GM12878 (cell line): ENCODE measurements around the gene SLC35D2. TPM values are rescaled to one million over a fixed set of nuclear protein-coding genes. Genes with fewer than 3 reads are reported as not detected.

Experiments used
- ATAC-seq: fragments of 200-7000 bp; cut with Tn5 transposase; 3 replicates; pipeline ENCODE4 v1.9.1; 2020; ENCODE audit warnings: mild to moderate bottlenecking, moderate library complexity
- BruUV-seq: library from RNA; stranded (reverse); fragments of 400-500 nt; replicated peaks from 2 replicates; lab custom pipeline; 2021; lab: Mats Ljungman, UMichigan
- CTCF ChIA-PET: fragments of 300-600 bp; sonication (Branson Sonifier 250); formaldehyde crosslinking; extraction: SDS; loops from one replicate; lab custom pipeline; 2021; ENCODE audit warnings: inconsistent platforms; lab: Yijun Ruan, JAX
- POLR2A ChIA-PET: fragments of 350-600 bp; formaldehyde crosslinking; extraction: SDS; loops from one replicate; lab custom pipeline; 2021; ENCODE audit warnings: inconsistent platforms; lab: Charles Lee
- RAD21 ChIA-PET: fragments of 300-600 bp; sonication (Branson Sonifier 250); formaldehyde crosslinking; loops from one replicate; lab custom pipeline; 2023; ENCODE audit warnings: antibody characterized with exemption; ENCODE audit not compliant: unreplicated experiment; lab: Charles Lee
- SMC1A ChIA-PET: fragments of 300-600 bp; sonication (Branson Sonifier 250); formaldehyde crosslinking; loops from one replicate; lab custom pipeline; 2023; ENCODE audit not compliant: unreplicated experiment, uncharacterized antibody; lab: Charles Lee
- DNase-seq: peaks from one replicate; pipeline ENCODE4 v3.0.0-alpha.2; 2011; ENCODE audit warnings: low read depth, low spot score
- FAIRE-seq: peaks from 3 replicates; lab custom pipeline; 2011; peaks lifted over from hg19 to GRCh38; lab: Jason Lieb, UNC
- H2AFZ ChIP-seq: 2 replicates; pipeline ENCODE4 v1.6.0; 2011; ENCODE audit warnings: low read depth, low read length, control low read depth; ENCODE audit not compliant: control insufficient read depth
- H3K27ac ChIP-seq: 2 replicates; pipeline ENCODE4 v1.5.1; 2011; ENCODE audit warnings: control low read depth; ENCODE audit not compliant: control insufficient read depth, insufficient read depth
- H3K27me3 ChIP-seq, 2 experiments: replicated peaks in 1 of 2; 2 replicates each; pipeline versions ENCODE4 v1.6.0 to v1.6.1; 2011; ENCODE audit warnings: low read length in 1 of 2; ENCODE audit not compliant: control insufficient read depth in 2 of 2, insufficient read depth in 2 of 2
- H3K36me3 ChIP-seq, 2 experiments: 2 replicates each; pipeline ENCODE4 v1.5.1; 2011; ENCODE audit warnings: low read length in 1 of 2; ENCODE audit not compliant: control insufficient read depth in 2 of 2, insufficient read depth in 2 of 2
- H3K4me1 ChIP-seq: 2 replicates; pipeline ENCODE4 v1.6.1; 2011; ENCODE audit warnings: mild to moderate bottlenecking, low read length, moderate library complexity, mixed read lengths; ENCODE audit not compliant: control insufficient read depth, insufficient read depth
- H3K4me2 ChIP-seq: 2 replicates; pipeline ENCODE4 v1.6.0; 2011; ENCODE audit warnings: control low read depth; ENCODE audit not compliant: control insufficient read depth, insufficient read depth
- H3K4me3 ChIP-seq: fragments of 200-600 bp; sonication (generic); 2 replicates; pipeline ENCODE4 v1.5.1; 2016
- H3K79me2 ChIP-seq: 2 replicates; pipeline ENCODE4 v1.6.0; 2011; ENCODE audit warnings: low read length; ENCODE audit not compliant: control insufficient read depth, insufficient read depth
- H3K9ac ChIP-seq: 2 replicates; pipeline ENCODE4 v1.8.0; 2011; ENCODE audit warnings: low read length, control low read depth, mixed read lengths; ENCODE audit not compliant: control insufficient read depth, insufficient read depth
- H3K9me3 ChIP-seq: replicated peaks from 3 replicates; pipeline ENCODE4 v1.5.1; 2011; ENCODE audit warnings: mild to moderate bottlenecking, low read length; ENCODE audit not compliant: control insufficient read depth, insufficient read depth
- H4K20me1 ChIP-seq: 2 replicates; pipeline ENCODE4 v1.6.0; 2011; ENCODE audit not compliant: control insufficient read depth, insufficient read depth
- CREB1 ChIP-seq: IDR thresholded peaks from 2 replicates; pipeline ENCODE4 v1.6.1; 2012; ENCODE audit warnings: low read depth, mild to moderate bottlenecking, inconsistent platforms
- NFYB ChIP-seq: IDR thresholded peaks from 2 replicates; pipeline ENCODE4 v1.6.1; 2011; ENCODE audit warnings: low read depth, mild to moderate bottlenecking, low read length, improper control_type of control experiment, moderate library complexity; ENCODE audit not compliant: insufficient read depth
- RUNX3 ChIP-seq: IDR thresholded peaks from 2 replicates; pipeline ENCODE4 v1.6.1; 2012; ENCODE audit warnings: low read length, inconsistent platforms
- STAT1 ChIP-seq: fragments of 450-650 bp; conservative IDR thresholded peaks from 2 replicates; pipeline ENCODE4 v1.6.1; 2014; ENCODE audit warnings: antibody characterized with exemption, mild to moderate bottlenecking
- WGBS: methylation state at CpG from one replicate; pipeline ENCODE4 v1.1.6; 2016; ENCODE audit warnings: low lambda C conversion rate; ENCODE audit not compliant: insufficient replicate concordance, insufficient coverage; ENCODE audit errors: missing lambda C conversion rate; 5-methylcytosine and 5-hydroxymethylcytosine counted together
- in situ Hi-C: fragments of 300-500 bp; cut with MboI; formaldehyde crosslinking; loops from 9 replicates; pipeline ENCODE4 v1.14.3; 2018; ENCODE audit warnings: mixed read lengths
- intact Hi-C: fragments of 100-400 bp; cut with micrococcal nuclease; formaldehyde crosslinking; loops from one replicate; pipeline ENCODE4 v1.14.2; 2022; ENCODE audit not compliant: unreplicated experiment
- polyA plus RNA-seq, 11 experiments: library from polyadenylated mRNA; depleted of rRNA in 4 of 11; unstranded in 6 of 11; stranded (reverse) in 5 of 11; fragments of >200 nt; fragmentation: Nextera tagmentation in 4 of 11; fragmentation: Illumina TruSeq in 1 of 11; extraction: Ambion mirVana in 4 of 11; extraction: Trizol in 1 of 11; gene quantifications; 1 replicate in 1 of 11; 2 replicates in 10 of 11; pipeline versions ENCODE4 v1.2.1 to v1.2.3, GENCODE V29; 2011 to 2016; ENCODE audit warnings: inconsistent platforms in 2 of 11, missing spikeins in 2 of 11, low read depth in 1 of 11
- total RNA-seq, 4 experiments: library from RNA; depleted of rRNA in 3 of 4; stranded (reverse); fragments of >200 nt in 3 of 4; fragmentation: Illumina TruSeq in 1 of 4; extraction: Trizol in 1 of 4; gene quantifications; 2 replicates each; pipeline versions ENCODE4 v1.2.1 to v1.2.3, GENCODE V29; 2013 to 2021

SLC35D2 gene
- total and polyA plus RNA-seq, 10 of the 15 experiments (the other 5 are each of a cell fraction or from before 2014, with no cell fraction given), result 0.64 to 6.3 (median 3.5) TPM

- Histone ChIP-seq H3K4me3 (no peak overlapping the region), H3K4me1 (peaks cover 20% of the 10 kb centered on the region), H4K20me1 (no peaks in the 10 kb centered on the region), H3K27me3 (no peaks in the 10 kb centered on the region), H3K27ac (no peak overlapping the region), H3K9ac (no peak overlapping the region), H3K4me2 (no peak overlapping the region), H3K79me2 (peaks cover 58% of the 10 kb centered on the region), H3K36me3 (no peaks in the 10 kb centered on the region; a peak in 2 of 4 replicates), H3K9me3 (no peaks in the 10 kb centered on the region), H2AFZ (no peak overlapping the region)
- ChIA-PET SMC1A (interaction anchor here (1.0 kb wide), 1 partner anchor 148 kb away, joined by 3 read pairs; no protein-coding TSS in a partner anchor), POLR2A (interaction anchor here (0.6 to 0.7 kb wide), 2 partner anchors 11 to 19 kb away, joined by 4 read pairs; no protein-coding TSS in a partner anchor), RAD21 (no interaction called here), CTCF (interaction anchor here (0.6 kb wide), 1 partner anchor 49 kb away, joined by 3 read pairs; no protein-coding TSS in a partner anchor)
- 76% methylated on average over 5 of the region's 5 CpGs for WGBS
- FAIRE-seq, result no peak
- DNase-seq, result no peak
- intact Hi-C loops (loop anchor here (10.0 kb wide), 1 partner anchor 154 kb away; no protein-coding TSS in a partner anchor), in situ Hi-C loops (loop anchor here (10.0 to 25.0 kb wide), 2 partner anchors 1094 to 1226 kb away; partner anchors contain the start of genes NCBP1, TMOD1 and TSTD2)
- TF ChIP-seq STAT1, result no peak
- no peak for ATAC-seq
- no TSS peak for BruUV-seq
These were observed 27.8 kb upstream of the SLC35D2 start for GRCh38 chr9:96411129-96411838.

- CTCF ChIA-PET, result interaction anchor here (0.9 kb wide), 1 partner anchor 81 kb away, joined by 3 read pairs; no protein-coding TSS in a partner anchor
- POLR2A ChIA-PET, result interaction anchor here (0.6 kb wide), 1 partner anchor 9 kb away, joined by 3 read pairs; no protein-coding TSS in a partner anchor
- Histone ChIP-seq H3K79me2 (peaks cover 42% of the 10 kb centered on the region), H3K9ac (no peak overlapping the region), H2AFZ (no peak overlapping the region), H3K4me2 (no peak overlapping the region), H3K36me3 (no peaks in the 10 kb centered on the region; a peak in 2 of 4 replicates), H3K9me3 (no peaks in the 10 kb centered on the region), H3K27ac (no peak overlapping the region), H3K27me3 (no peaks in the 10 kb centered on the region), H3K4me3 (no peak overlapping the region), H3K4me1 (peaks cover 14% of the 10 kb centered on the region), H4K20me1 (no peaks in the 10 kb centered on the region)
- RAD21 ChIA-PET, result interaction anchor here (1.2 kb wide), 1 partner anchor 9 kb away, joined by 4 read pairs; no protein-coding TSS in a partner anchor
- FAIRE-seq, result no peak
- in situ Hi-C loops, result loop anchor here (25.0 kb wide), 1 partner anchor 1229 kb away; the partner anchor contains the start of genes NCBP1 and TSTD2
- SMC1A ChIA-PET, result interaction anchor here (0.9 to 1.3 kb wide), 3 partner anchors 8 to 14 kb away, joined by 3 to 4 read pairs (median 4); no protein-coding TSS in a partner anchor
- DNase-seq, result no peak
- TF ChIP-seq RUNX3, result no peak
- no peak for TF ChIP-seq CREB1
- TF ChIP-seq NFYB, result 0 out of 2 replicates have a peak, but pooled peaks have one; percentile 13
- 61% methylated on average over 9 of the region's 9 CpGs for WGBS
- ATAC-seq, result no peak
- BruUV-seq, result no TSS peak
- intact Hi-C loops, result no loop called here
These were observed 25.1 kb upstream of the SLC35D2 start for GRCh38 chr9:96408409-96409280.
